CD4-positive, alpha-beta T cell treated with Interleukin-4 for 1 hour (primary cell): ENCODE results near the gene SLC44A2.
"Not testable (repeated sequence)": the region's sequence is repeated elsewhere in the genome, so short reads cannot be mapped to it uniquely, and the experiment has no call there.

Source experiments
- DNase-seq, 2 donors: peaks; one replicate each; pipeline ENCODE4 v3.0.0-alpha.2; 2020 to 2022

The SLC44A2 gene

DNA sequence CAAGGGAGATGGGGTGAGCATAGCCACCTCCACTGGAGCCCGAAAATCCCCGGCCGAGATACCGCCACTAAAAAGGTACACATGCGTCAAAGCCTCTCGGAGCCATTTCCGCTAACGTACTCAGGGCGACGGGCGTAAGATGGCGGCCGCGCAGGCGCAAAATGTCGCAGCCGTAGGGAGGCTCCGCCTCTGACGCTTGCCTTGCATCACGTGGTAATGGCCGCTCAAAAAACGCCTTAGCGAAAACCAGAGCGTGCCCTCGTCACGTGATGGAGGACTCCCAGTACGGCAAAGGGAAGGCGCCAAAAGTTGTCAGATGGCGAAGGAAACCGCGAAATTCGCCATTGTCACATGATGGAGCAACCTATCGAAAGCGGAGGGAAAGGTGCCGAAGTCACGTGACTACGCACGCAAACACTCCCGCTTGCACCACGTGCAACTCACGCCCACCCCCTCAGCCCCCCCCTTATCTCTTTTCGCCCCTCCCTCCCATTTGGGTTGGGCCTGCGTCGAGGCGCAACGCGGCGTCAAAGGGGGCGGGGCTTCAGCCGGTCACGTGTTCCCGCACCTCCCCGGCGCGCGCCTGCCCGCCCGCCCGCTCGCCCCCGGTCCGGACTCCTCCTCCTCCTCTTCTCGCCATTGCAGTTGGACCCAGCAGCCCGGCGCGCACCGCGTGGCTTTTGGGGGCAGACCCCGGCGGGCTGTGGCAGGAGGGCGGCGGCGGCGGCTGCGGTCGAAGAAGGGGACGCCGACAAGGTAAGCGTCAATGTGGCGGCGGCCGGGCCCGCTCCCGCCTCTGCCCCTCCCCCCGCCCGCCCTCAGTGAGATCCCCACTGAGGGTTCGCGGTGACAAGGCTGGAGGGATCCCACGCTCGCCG, 28.6 kb downstream of the SLC44A2 start, which contains the start of gene ILF3:
ILF3 (plus strand) TSS at position 615 of the 878 bp plus-strand sequence. CDS start 16,260 bp downstream, outside the sequence.
- peak; percentile 100 for DNase-seq

DNA sequence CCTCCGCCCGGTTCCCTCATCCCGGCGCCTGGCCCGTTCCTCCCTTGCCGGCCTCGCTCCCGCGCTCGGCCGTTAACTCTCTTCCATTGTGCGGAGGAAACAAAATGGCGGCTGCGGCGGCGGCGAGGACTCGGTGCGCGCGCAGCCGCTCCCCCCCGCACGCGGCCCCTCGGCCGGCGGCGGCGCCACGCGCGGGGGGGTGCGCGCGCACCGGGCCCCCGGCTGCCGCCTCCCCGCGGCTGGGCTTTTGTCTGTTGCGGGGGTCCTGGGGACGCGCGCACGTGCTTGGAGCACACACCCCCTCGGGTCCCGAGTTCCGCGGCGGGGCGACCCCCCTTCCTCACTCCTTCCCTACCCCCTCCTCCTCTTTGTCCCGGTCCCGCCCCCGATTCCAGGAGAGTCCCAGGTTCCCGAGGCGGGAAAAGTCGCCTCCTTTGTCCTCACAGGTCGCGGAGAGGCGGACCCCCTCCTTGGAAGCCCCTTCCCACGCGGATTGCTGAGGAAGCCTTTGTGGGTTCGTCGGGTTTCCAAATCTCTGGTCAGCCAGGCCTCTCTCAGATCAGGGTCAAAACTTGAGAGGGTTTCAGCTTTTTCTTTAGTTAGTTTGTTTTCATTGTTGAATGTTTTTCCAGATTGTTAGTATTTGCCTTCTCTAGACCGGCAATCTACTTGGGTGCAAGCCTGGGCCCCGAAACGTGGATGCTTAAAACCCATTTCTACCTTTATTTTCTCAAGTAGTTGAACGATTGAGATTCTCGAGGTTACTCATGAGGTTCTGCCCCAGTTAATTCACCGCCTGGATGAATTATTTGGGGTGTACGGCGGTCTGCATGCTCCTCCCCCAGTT, 29.5 kb downstream of the SLC44A2 start:
- DNase-seq: peak; percentile 68 to 73

- DNase-seq: no peak
Observed at GRCh38 chr19:10655457-10656312, 30.3 kb downstream of the SLC44A2 start.

DNA sequence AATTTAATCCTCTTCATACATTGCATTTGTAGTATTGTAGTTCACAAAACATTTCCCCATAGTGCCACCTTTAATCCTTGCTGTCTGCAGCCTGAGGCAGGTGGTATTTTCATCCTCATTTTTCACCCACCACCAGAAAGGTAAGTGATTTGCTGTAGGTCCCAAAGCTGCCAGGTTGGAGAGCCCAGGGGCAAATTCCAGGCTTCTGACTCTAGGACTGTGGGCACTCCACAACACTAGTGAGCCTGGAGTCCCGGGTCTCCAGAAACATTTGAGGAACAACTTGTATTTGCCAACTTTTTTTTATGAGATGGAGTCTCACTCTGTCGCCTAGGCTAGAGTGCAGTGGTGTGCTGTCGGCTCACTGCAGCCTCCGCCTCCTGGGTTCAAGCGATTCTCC, 35.0 kb downstream of the SLC44A2 start:
- no peak for DNase-seq

DNA sequence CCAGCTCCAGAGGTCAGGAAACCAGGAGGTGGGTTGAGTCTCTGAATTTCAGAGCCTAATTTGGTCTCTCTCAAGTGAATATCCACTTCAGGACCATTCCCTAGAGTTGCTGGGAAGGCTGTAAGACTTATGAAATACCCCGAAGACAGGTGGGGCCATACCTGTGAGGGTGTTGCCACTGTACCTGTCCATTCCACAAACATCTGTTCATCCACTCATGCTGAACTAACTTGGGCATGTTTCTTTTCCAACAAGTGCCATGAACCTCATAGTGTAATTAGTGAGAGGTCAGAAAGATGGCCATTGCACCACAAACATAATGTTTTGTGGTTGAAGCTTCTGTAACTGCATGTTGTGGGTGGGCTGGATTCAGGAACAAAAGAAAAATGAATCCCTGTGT, 36.6 kb downstream of the SLC44A2 start:
- no peak for DNase-seq

DNA sequence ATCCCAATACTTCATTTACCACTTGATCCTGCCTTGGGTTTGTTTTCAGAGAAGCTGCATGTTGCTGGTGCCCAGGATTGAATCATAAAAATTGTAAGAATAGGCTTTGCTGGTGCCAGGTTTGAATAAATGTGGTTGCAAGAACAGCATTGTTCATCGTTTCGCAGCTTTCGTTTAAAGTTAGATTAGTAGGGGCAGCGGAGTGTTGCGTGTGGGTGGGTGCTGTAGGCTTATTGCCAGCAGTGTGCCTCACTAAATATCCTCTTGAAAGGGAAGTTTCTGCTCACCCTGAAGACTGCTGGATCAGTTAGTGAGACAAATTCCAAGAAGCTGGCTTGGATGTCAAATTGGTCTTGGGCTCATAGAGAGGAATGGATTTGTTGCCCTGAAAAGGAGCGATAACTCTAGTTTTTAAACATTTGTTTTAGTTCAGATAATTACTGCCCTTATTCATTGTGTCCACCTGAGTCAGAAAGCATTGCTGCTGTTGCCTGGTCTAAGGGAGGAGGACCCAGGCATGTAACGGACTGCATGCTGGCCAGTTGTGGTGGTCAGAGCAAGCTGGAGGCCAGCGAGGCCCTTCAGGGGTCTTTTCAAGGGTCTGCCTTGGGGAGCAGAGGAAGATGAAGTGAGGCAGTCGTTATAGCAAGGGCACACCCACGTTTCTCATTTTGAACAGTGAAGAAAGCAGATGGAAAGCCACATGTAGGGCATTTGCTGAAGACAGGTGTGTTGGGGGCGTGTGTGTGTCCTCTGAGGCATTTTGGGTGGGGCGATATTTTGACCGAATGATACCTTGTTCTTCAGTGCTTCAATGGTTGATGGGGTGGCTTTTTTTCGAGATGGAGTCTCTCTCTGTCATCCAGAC, 37.3 kb downstream of the SLC44A2 start:
- DNase-seq: no peak

- DNase-seq: not testable (repeated sequence)
Observed at GRCh38 chr19:10663252-10663563, 37.9 kb downstream of the SLC44A2 start.

- no peak for DNase-seq
Observed at GRCh38 chr19:10667867-10668266, 42.5 kb downstream of the SLC44A2 start.

- DNase-seq: no peak
Observed at GRCh38 chr19:10669246-10669645, 43.9 kb downstream of the SLC44A2 start.

GRCh38 chr19:10670182-10670581, 44.8 kb downstream of the SLC44A2 start:
- DNase-seq: no peak

GRCh38 chr19:10670876-10671804, 45.8 kb downstream of the SLC44A2 start:
- no peak for DNase-seq

DNA sequence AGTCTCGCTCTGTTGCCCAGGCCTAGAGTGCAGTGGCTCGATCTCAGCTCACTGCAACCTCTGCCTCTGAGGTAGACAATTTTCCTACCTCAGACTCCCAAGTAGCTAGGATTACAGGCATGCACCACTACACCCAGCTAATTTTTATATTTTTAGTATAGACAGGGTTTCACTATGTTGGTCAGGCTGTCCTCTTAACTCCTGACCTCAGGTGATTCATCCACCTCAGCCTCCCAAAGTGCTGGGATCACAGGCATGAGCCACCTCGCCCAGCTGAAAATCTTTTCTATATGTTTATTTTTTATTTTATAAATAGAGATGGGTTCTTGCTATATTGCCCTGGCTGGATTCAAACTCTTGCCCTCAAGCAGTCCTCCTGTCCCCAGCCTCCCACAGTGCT, 46.6 kb downstream of the SLC44A2 start:
- DNase-seq: not testable (repeated sequence)

- DNase-seq: not testable (repeated sequence)
Observed at GRCh38 chr19:10675214-10675613, 49.9 kb downstream of the SLC44A2 start.

GRCh38 chr19:10677751-10678150, 52.4 kb downstream of the SLC44A2 start:
- DNase-seq: no peak

GRCh38 chr19:10678813-10679212, 53.5 kb downstream of the SLC44A2 start:
- no peak for DNase-seq

DNA sequence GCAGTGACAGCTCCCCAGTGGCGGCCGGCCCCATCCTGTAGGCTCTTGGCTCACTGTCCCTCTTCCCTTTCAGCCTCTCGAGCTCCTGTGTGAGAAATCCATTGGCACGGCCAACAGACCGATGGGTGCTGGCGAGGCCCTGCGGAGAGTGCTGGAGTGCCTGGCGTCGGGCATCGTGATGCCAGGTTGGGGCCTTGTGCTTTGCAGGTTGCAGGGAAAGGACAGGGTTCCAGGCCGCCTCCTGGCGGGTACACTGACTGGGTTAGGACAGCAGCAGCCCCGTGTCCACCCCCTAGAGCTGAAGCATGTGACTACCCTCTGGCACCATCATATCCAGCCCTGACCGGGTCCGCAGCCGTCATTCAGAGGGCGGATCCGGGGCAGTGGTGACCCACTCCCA, 54.4 kb downstream of the SLC44A2 start:
- DNase-seq: no peak

- no peak for DNase-seq
Observed at GRCh38 chr19:10680545-10681135, 55.3 kb downstream of the SLC44A2 start.

DNA sequence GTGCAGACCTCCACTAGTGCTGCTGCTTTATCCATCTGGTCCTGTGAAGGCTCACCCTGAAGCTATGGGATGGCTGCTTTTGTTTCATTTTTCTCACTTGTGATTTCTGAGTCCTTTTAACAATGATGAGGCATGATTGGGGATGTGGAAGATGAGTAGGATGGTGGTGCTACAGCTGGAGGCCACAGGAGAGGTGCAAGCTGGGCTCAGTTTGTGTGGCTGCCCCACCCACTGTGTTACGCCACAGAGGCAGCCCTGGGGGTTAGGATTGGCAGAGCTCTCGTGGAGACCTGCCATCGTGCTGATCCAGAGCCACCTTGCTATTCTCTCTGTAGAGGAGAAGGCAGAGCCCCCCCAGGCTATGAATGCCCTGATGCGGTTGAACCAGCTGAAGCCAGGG, 56.3 kb downstream of the SLC44A2 start:
- DNase-seq: no peak

DNA sequence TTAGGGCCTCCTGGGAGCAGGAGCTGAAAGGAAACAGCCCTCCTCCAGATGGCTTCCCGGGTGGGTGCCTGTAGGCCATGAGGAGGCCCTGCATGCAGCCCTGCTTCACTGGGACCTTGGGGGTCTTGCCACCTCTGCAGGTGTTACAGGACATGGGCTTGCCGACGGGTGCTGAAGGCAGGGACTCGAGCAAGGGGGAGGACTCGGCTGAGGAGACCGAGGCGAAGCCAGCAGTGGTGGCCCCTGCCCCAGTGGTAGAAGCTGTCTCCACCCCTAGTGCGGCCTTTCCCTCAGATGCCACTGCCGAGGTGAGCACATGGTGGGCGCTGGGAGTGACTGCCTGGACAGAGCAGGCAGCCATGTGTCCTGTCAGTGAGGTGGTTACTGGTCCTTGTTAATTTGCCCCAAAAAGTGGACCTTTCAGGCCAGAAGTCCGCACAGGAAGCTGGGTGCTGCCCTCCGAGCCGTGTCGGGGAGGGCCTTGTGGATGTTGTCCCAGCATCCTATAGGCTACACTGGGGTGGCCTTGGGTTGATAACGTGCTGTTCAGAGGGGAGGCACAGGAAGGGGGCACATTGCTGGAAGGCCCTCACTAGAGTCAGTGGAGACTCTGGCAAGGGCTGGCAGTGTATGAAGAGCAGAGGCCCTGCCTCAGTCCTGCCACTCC, 57.2 kb downstream of the SLC44A2 start:
- no peak for DNase-seq

DNA sequence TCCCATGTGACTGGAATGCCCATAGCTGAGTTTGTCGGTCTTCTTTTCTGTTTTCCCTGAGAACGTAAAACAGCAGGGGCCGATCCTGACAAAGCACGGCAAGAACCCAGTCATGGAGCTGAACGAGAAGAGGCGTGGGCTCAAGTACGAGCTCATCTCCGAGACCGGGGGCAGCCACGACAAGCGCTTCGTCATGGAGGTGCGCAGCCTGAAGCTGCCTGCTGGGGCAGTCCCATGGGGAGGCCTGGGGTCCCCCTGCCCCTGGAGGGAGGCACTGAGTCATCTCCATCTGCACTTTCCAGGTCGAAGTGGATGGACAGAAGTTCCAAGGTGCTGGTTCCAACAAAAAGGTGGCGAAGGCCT, 57.7 kb downstream of the SLC44A2 start:
- DNase-seq: no peak
